Mesothelial cell of epicardium (in vitro differentiated cells): ENCODE data around the gene SS18. TPM values are rescaled to one million over a fixed set of nuclear protein-coding genes. Genes with fewer than 3 reads are reported as not detected.

Source experiments
- DNase-seq, 2 experiments: peaks; one replicate each; pipeline ENCODE4 v3.0.0; 2021; ENCODE audit warnings: low spot score in 2 of 2; ENCODE audit not compliant: unreplicated experiment in 2 of 2
- H3K27ac Mint-ChIP-seq: 2 replicates; pipeline ENCODE4 v1.8.0; 2021; ENCODE audit warnings: mixed read lengths
- H3K27me3 Mint-ChIP-seq: 2 replicates; pipeline ENCODE4 v1.8.0; 2021; ENCODE audit warnings: low read depth, mixed read lengths
- H3K36me3 Mint-ChIP-seq: 2 replicates; pipeline ENCODE4 v1.8.0; 2021; ENCODE audit warnings: mixed read lengths
- H3K4me1 Mint-ChIP-seq: 2 replicates; pipeline ENCODE4 v1.8.0; 2021; ENCODE audit warnings: mixed read lengths
- H3K4me3 Mint-ChIP-seq: 2 replicates; pipeline ENCODE4 v1.8.0; 2021; ENCODE audit warnings: mild to moderate bottlenecking, moderate library complexity, mixed read lengths
- H3K9me3 Mint-ChIP-seq: 2 replicates; pipeline ENCODE4 v1.8.0; 2021; ENCODE audit warnings: mixed read lengths
- total RNA-seq: library from RNA; stranded (reverse); gene quantifications from 3 replicates; pipeline ENCODE4 v1.2.1, GENCODE V29; 2021
- TF ChIP-seq, protein P1 (sequence below): fragments of 200-600 bp; sonication (generic); IDR thresholded peaks from one replicate; pipeline ENCODE4 v1.5.0; 2021; ENCODE audit warnings: antibody characterized with exemption; ENCODE audit not compliant: unreplicated experiment

SS18 gene
- total RNA-seq, 1 donor from 2014 or later = 97.9 TPM

DNA sequence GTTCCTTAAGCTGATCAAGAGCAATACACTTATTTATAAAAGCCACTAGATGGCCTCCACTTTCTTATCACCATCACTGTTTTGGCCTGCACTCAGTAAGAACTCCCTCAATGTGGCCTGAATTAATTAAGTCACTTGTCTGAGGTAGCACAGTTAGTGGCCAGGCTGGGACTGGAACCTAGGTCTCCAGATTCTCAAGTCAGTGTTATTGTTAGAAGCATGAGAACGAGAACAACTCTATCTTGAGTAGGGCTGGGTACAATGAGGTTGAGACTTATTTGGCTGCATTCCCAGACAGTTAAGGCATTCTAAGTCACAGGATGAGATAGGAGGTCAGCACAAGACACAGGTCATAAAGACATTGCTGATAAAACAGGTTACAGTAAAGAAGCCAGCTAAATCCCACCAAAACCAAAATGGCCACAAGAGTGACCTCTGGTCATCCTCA lies 115.8 kb downstream of the SS18 start:
- no peaks in the 10 kb centered on the region for H3K36me3 Mint-ChIP-seq
- no peaks in the 10 kb centered on the region for H3K27me3 Mint-ChIP-seq
- H3K9me3 Mint-ChIP-seq = peaks cover 4% of the 10 kb centered on the region
- no peaks in the 10 kb centered on the region for H3K4me1 Mint-ChIP-seq
- H3K27ac Mint-ChIP-seq = no peak overlapping the region
- DNase-seq = no peak
- H3K4me3 Mint-ChIP-seq = no peak overlapping the region
- TF ChIP-seq, protein P1, sequence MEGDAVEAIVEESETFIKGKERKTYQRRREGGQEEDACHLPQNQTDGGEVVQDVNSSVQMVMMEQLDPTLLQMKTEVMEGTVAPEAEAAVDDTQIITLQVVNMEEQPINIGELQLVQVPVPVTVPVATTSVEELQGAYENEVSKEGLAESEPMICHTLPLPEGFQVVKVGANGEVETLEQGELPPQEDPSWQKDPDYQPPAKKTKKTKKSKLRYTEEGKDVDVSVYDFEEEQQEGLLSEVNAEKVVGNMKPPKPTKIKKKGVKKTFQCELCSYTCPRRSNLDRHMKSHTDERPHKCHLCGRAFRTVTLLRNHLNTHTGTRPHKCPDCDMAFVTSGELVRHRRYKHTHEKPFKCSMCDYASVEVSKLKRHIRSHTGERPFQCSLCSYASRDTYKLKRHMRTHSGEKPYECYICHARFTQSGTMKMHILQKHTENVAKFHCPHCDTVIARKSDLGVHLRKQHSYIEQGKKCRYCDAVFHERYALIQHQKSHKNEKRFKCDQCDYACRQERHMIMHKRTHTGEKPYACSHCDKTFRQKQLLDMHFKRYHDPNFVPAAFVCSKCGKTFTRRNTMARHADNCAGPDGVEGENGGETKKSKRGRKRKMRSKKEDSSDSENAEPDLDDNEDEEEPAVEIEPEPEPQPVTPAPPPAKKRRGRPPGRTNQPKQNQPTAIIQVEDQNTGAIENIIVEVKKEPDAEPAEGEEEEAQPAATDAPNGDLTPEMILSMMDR = no peak

Other genes with a start within 250 kb of the SS18 start
- gene PSMA8, start 43.3 kb upstream of the SS18 start, total RNA-seq = 0.22 TPM in 1 of 3 replicates, not detected in the others
- 3.7 to 4.2 TPM (median 3.8 TPM) in 3 replicates for gene TAF4B, start 135.8 kb upstream of the SS18 start, total RNA-seq